Measurements from ENCODE around the gene MMP23B. TPM values are rescaled to one million over a fixed set of nuclear protein-coding genes. Genes with fewer than 3 reads are reported as not detected.

Gene MMP23B
- total RNA-seq, 2 experiments from 2014 or later = 0.79 to 1.2 TPM

- Mint-ChIP-seq H3K27me3 (peaks cover 19% of the 10 kb centered on the region), H3K27ac (no peak overlapping the region), H3K4me3 (peak overlapping the region; percentile 40), H3K36me3 (no peaks in the 10 kb centered on the region), H3K9me3 (ENCODE audit: low read depth) (no peaks in the 10 kb centered on the region), H3K4me1 (peaks cover 6% of the 10 kb centered on the region)
- ATAC-seq = peak; percentile 65
- no peak for DNase-seq
- CTCF ChIA-PET = no interaction called here
Observed at GRCh38 chr1:1599030-1599934, 32.7 kb upstream of the MMP23B start.

- ATAC-seq (no peak), DNase-seq (no peak)
- H3K9me3 Mint-ChIP-seq (ENCODE audit: low read depth) = no peaks in the 10 kb centered on the region
- peaks cover 6% of the 10 kb centered on the region for H3K4me1 Mint-ChIP-seq
- peaks cover 19% of the 10 kb centered on the region for H3K27me3 Mint-ChIP-seq
- no peak within 1 kb of the TSS for H3K27ac Mint-ChIP-seq
- H3K4me3 Mint-ChIP-seq = peak within 1 kb of the TSS; percentile 48
- CTCF ChIA-PET = no interaction called here
- H3K36me3 Mint-ChIP-seq = no peaks in the 10 kb centered on the region
Observed at GRCh38 chr1:1599935-1600860, 31.8 kb upstream of the MMP23B start, which contains the start of gene FNDC10. FNDC10 (minus strand) TSS chr1:1600135; CDS start chr1:1600015, 120 bp downstream.

GRCh38 chr1:1600861-1601563 is 31.0 kb upstream of the MMP23B start:
- no peak overlapping the region for H3K27ac Mint-ChIP-seq
- ATAC-seq = no peak
- CTCF ChIA-PET = no interaction called here
- H3K36me3 Mint-ChIP-seq = no peaks in the 10 kb centered on the region
- peak overlapping the region; percentile 48 for H3K4me3 Mint-ChIP-seq
- H3K27me3 Mint-ChIP-seq = peaks cover 19% of the 10 kb centered on the region
- H3K9me3 Mint-ChIP-seq (ENCODE audit: low read depth) = no peaks in the 10 kb centered on the region
- H3K4me1 Mint-ChIP-seq = peaks cover 6% of the 10 kb centered on the region
- no peak for DNase-seq

- Mint-ChIP-seq H3K36me3 (no peaks in the 10 kb centered on the region), H3K9me3 (ENCODE audit: low read depth) (no peaks in the 10 kb centered on the region), H3K27ac (no peak overlapping the region), H3K4me1 (peaks cover 7% of the 10 kb centered on the region), H3K27me3 (peaks cover 19% of the 10 kb centered on the region), H3K4me3 (no peak overlapping the region)
- no peak for DNase-seq
- no peak for ATAC-seq
- CTCF ChIA-PET = no interaction called here
Observed at GRCh38 chr1:1601564-1602303, 30.2 kb upstream of the MMP23B start.

- H3K4me1 Mint-ChIP-seq = peaks cover 12% of the 10 kb centered on the region
- ATAC-seq (no peak), DNase-seq (no peak)
- CTCF ChIA-PET = interaction anchor here (1.2 kb wide), 1 partner anchor 12 kb away, joined by 3 read pairs; no protein-coding TSS in a partner anchor
- H3K27ac Mint-ChIP-seq = no peak overlapping the region
- no peaks in the 10 kb centered on the region for H3K9me3 Mint-ChIP-seq (ENCODE audit: low read depth)
- H3K4me3 Mint-ChIP-seq = no peak overlapping the region
- peaks cover 19% of the 10 kb centered on the region for H3K27me3 Mint-ChIP-seq
- H3K36me3 Mint-ChIP-seq = no peaks in the 10 kb centered on the region
Observed at GRCh38 chr1:1602304-1602967, 29.5 kb upstream of the MMP23B start.

GRCh38 chr1:1602968-1603506 is 28.9 kb upstream of the MMP23B start:
- peaks cover 16% of the 10 kb centered on the region for H3K4me1 Mint-ChIP-seq
- no peak for ATAC-seq
- no peak overlapping the region for H3K27ac Mint-ChIP-seq
- H3K27me3 Mint-ChIP-seq = peaks cover 14% of the 10 kb centered on the region
- CTCF ChIA-PET = interaction anchor here (1.2 kb wide), 1 partner anchor 11 kb away, joined by 3 read pairs; no protein-coding TSS in a partner anchor
- H3K9me3 Mint-ChIP-seq (ENCODE audit: low read depth) = no peaks in the 10 kb centered on the region
- no peaks in the 10 kb centered on the region for H3K36me3 Mint-ChIP-seq
- no peak for DNase-seq
- no peak overlapping the region for H3K4me3 Mint-ChIP-seq

GRCh38 chr1:1603671-1604373 is 28.2 kb upstream of the MMP23B start:
- no peaks in the 10 kb centered on the region for H3K9me3 Mint-ChIP-seq (ENCODE audit: low read depth)
- DNase-seq = no peak
- no peaks in the 10 kb centered on the region for H3K36me3 Mint-ChIP-seq
- H3K4me1 Mint-ChIP-seq = peaks cover 13% of the 10 kb centered on the region
- H3K4me3 Mint-ChIP-seq = no peak overlapping the region
- no peak overlapping the region for H3K27ac Mint-ChIP-seq
- CTCF ChIA-PET = interaction anchor here (0.7 to 2.0 kb wide), 3 partner anchors 11 to 174 kb away, joined by 3 to 6 read pairs (median 3); no protein-coding TSS in a partner anchor
- ATAC-seq = no peak
- H3K27me3 Mint-ChIP-seq = peaks cover 9% of the 10 kb centered on the region

- Mint-ChIP-seq H3K9me3 (ENCODE audit: low read depth) (no peaks in the 10 kb centered on the region), H3K36me3 (no peaks in the 10 kb centered on the region), H3K27ac (no peak overlapping the region), H3K4me1 (peaks cover 9% of the 10 kb centered on the region), H3K4me3 (no peak overlapping the region), H3K27me3 (peaks cover 4% of the 10 kb centered on the region)
- CTCF ChIA-PET = interaction anchor here (0.7 to 2.0 kb wide), 3 partner anchors 10 to 175 kb away, joined by 3 to 6 read pairs (median 3); no protein-coding TSS in a partner anchor
- ATAC-seq (no peak), DNase-seq (no peak)
Observed at GRCh38 chr1:1604374-1605033, 27.5 kb upstream of the MMP23B start.

- Mint-ChIP-seq H3K27me3 (peaks cover 4% of the 10 kb centered on the region), H3K9me3 (ENCODE audit: low read depth) (no peaks in the 10 kb centered on the region), H3K4me3 (no peak overlapping the region), H3K27ac (no peak overlapping the region), H3K4me1 (peaks cover 9% of the 10 kb centered on the region), H3K36me3 (no peaks in the 10 kb centered on the region)
- ATAC-seq = no peak
- CTCF ChIA-PET = interaction anchor here (2.0 kb wide), 1 partner anchor 9 kb away, joined by 6 read pairs; no protein-coding TSS in a partner anchor
- no peak for DNase-seq
Observed at GRCh38 chr1:1605034-1605591, 26.9 kb upstream of the MMP23B start.

- CTCF ChIA-PET = no interaction called here
- H3K4me3 Mint-ChIP-seq = no peak overlapping the region
- H3K27ac Mint-ChIP-seq = no peak overlapping the region
- ATAC-seq (no peak), DNase-seq (no peak)
- peaks cover 9% of the 10 kb centered on the region for H3K4me1 Mint-ChIP-seq
- no peaks in the 10 kb centered on the region for H3K9me3 Mint-ChIP-seq (ENCODE audit: low read depth)
- H3K27me3 Mint-ChIP-seq = peaks cover 2% of the 10 kb centered on the region
- no peaks in the 10 kb centered on the region for H3K36me3 Mint-ChIP-seq
Observed at GRCh38 chr1:1605724-1606123, 26.2 kb upstream of the MMP23B start.

GRCh38 chr1:1606232-1606631 is 25.7 kb upstream of the MMP23B start:
- H3K4me3 Mint-ChIP-seq = no peak overlapping the region
- H3K36me3 Mint-ChIP-seq = no peaks in the 10 kb centered on the region
- H3K27me3 Mint-ChIP-seq = no peaks in the 10 kb centered on the region
- DNase-seq (no peak), ATAC-seq (no peak)
- peaks cover 9% of the 10 kb centered on the region for H3K4me1 Mint-ChIP-seq
- H3K27ac Mint-ChIP-seq = no peak overlapping the region
- no peaks in the 10 kb centered on the region for H3K9me3 Mint-ChIP-seq (ENCODE audit: low read depth)
- CTCF ChIA-PET = no interaction called here

All from activated CD8-positive, alpha-beta memory T cell treated with anti-CD3 and anti-CD28 coated beads, Interleukin-2, amount 10 ng/mL, durations not matched to agents 7 days and 5 days (primary cell).